ENCODE data around the gene PACRG.

PACRG gene

DNA sequence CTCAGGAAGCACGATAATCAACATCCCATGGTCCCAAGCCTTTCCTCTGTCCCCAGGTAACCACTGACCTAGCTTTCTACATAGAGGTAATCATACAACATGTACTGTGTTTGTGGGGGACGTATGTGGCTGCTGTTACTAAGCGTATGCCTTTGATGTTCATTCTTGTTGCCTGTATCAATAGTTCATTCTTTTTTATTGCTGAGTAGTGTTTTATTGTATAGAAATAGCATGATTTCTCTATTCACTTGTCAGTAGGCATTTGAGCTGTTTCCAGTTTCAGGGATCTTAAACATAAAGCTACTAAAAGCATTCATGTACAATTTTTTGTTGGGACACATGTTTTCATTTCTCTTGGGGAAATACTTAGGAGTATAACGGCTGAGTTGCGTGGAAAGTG, 185.4 kb downstream of the PACRG start:
- TF ChIP-seq, protein P1, sequence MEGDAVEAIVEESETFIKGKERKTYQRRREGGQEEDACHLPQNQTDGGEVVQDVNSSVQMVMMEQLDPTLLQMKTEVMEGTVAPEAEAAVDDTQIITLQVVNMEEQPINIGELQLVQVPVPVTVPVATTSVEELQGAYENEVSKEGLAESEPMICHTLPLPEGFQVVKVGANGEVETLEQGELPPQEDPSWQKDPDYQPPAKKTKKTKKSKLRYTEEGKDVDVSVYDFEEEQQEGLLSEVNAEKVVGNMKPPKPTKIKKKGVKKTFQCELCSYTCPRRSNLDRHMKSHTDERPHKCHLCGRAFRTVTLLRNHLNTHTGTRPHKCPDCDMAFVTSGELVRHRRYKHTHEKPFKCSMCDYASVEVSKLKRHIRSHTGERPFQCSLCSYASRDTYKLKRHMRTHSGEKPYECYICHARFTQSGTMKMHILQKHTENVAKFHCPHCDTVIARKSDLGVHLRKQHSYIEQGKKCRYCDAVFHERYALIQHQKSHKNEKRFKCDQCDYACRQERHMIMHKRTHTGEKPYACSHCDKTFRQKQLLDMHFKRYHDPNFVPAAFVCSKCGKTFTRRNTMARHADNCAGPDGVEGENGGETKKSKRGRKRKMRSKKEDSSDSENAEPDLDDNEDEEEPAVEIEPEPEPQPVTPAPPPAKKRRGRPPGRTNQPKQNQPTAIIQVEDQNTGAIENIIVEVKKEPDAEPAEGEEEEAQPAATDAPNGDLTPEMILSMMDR (IDR thresholded peaks at IDR 0.05) = no peak
- no peak for DNase-seq
- Histone ChIP-seq H3K9me3 (no peaks in the 10 kb centered on the region), H3K4me3 (no peak overlapping the region), H3K36me3 (no peaks in the 10 kb centered on the region), H3K4me1 (no peaks in the 10 kb centered on the region), H3K27ac (no peak overlapping the region), H3K27me3 (no peaks in the 10 kb centered on the region)
- intact Hi-C loops (cut with DNase I; ENCODE audit: low total_unique reads) = no loop called here

DNA sequence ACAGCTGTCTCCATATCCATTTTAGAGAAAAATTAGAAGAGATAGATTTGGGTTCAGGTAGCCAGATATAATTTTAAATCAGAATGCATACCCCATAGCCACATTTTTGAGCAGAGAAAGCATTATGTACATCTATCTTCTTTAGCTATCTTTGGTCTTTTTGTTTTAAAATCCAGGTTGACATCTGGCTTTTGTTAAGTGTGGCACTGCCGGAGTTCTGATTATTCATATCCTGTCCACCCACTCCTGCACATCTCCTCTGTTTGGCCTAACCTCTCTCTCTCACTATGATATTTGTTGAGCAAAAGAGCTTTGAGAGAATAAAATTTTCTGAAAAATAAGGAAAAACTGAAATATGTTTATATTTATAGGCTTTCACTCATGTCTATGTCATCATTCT, 189.7 kb downstream of the PACRG start:
- intact Hi-C loops (cut with DNase I; ENCODE audit: low total_unique reads) = no loop called here
- Histone ChIP-seq H3K4me1 (no peaks in the 10 kb centered on the region), H3K27ac (no peak overlapping the region), H3K4me3 (no peak overlapping the region), H3K36me3 (no peaks in the 10 kb centered on the region), H3K27me3 (no peaks in the 10 kb centered on the region), H3K9me3 (no peaks in the 10 kb centered on the region)
- DNase-seq = no peak
- TF ChIP-seq, protein P1 (IDR thresholded peaks at IDR 0.05) = no peak

DNA sequence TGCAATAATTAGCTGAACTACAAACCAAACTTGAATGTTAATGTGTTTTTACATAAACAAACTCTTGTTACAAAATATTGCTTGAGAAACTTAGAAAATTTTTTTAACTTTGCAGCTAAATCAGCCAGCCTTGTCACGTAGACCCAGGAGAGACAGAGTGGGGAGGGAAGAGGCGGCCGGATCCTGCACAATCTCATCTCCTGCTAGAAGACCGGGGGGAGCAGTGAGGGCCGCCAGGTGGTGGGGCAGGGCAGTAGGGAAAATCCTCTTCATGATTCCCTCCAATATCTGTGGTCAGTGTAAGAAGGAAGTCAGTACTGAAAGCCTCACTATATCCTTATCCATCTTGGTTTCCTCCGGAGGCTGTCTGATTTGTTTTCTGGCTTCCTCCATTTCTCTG, 193.3 kb downstream of the PACRG start:
- no peak overlapping the region for H3K27ac ChIP-seq
- intact Hi-C loops (cut with DNase I; ENCODE audit: low total_unique reads) = no loop called here
- TF ChIP-seq, protein P1 (IDR thresholded peaks at IDR 0.05) = no peak
- DNase-seq = no peak
- H3K4me3 ChIP-seq = no peak overlapping the region
- H3K27me3 ChIP-seq = no peaks in the 10 kb centered on the region
- H3K9me3 ChIP-seq = peaks cover 0 to 7% (median 5%) of the 10 kb centered on the region in 3 donors
- H3K36me3 ChIP-seq = no peaks in the 10 kb centered on the region
- no peaks in the 10 kb centered on the region for H3K4me1 ChIP-seq

DNA sequence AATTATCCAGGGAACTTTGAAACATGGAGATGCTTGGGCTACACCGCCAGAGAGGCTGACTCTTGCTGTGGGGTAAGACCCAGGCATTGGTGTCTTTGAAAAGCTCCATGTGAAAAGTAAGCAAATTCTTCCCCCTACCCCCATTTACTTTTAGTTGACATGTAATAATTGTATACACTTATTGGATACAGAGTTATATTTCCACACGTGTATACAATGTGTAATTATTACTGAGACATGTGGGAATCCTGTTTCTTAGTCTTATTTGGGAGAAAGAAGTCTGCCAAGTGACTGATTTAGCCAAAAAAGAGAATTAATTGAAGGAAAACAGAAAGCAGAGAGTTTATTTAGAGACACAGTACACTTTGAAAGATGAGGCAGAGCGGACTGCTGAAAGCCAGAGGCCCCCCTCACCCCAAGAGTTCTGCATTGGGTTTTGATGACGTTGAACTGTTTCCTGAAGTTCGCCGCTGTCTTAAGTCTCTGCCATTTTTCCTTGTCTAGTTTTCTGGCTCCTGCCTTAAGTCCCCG, 193.8 kb downstream of the PACRG start:
- no peak overlapping the region for H3K27ac ChIP-seq
- H3K36me3 ChIP-seq = no peaks in the 10 kb centered on the region
- intact Hi-C loops (cut with DNase I; ENCODE audit: low total_unique reads) = no loop called here
- DNase-seq = no peak
- TF ChIP-seq, protein P1 (IDR thresholded peaks at IDR 0.05) = no peak
- peaks cover 0 to 7% (median 5%) of the 10 kb centered on the region in 3 donors for H3K9me3 ChIP-seq
- no peaks in the 10 kb centered on the region for H3K27me3 ChIP-seq
- no peaks in the 10 kb centered on the region for H3K4me1 ChIP-seq
- H3K4me3 ChIP-seq = no peak overlapping the region

DNA sequence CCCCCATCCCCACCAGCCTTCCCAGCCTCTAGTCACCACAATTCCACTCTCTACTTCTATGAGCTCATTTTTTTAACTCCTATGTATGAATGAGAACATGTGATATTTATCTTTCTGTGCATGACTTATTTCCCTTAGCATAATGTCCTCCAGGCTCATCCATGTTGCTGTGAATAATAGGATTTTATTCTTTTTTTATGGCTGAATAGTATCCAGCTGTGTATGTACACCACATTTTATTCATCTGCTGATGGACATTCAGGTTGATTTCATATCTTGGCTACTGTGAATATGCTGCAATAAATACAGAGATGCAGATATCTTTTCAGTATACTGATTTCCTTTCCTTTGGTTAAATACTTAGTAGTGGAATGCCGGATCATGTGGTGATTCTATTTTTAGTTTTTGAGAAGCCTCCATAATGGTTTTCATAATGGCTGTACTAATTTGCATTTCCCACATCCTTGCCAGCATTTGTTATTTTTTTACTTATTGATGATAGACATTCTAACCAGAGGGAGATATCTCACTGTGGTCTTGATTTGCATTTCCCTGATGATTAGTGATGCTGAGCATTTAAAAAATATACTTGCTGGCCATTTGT, 194.9 kb downstream of the PACRG start:
- no peaks in the 10 kb centered on the region for H3K36me3 ChIP-seq
- DNase-seq = no peak
- H3K9me3 ChIP-seq = peaks cover 0 to 9% (median 5%) of the 10 kb centered on the region in 3 donors
- no peak overlapping the region for H3K4me3 ChIP-seq
- no peaks in the 10 kb centered on the region for H3K27me3 ChIP-seq
- TF ChIP-seq, protein P1 (IDR thresholded peaks at IDR 0.05) = no peak
- H3K27ac ChIP-seq = no peak overlapping the region
- H3K4me1 ChIP-seq = no peaks in the 10 kb centered on the region
- intact Hi-C loops (cut with DNase I; ENCODE audit: low total_unique reads) = no loop called here
